Glomerular endothelial cell (primary cell): ENCODE measurements around the gene TOP2A. TPM values are rescaled to one million over a fixed set of nuclear protein-coding genes. Genes with fewer than 3 reads are reported as not detected.
A peak's percentile ranks its signal among the peaks of the same experiment; 100 is the strongest.

Source experiments
- DNase-seq: peaks from one replicate; pipeline ENCODE4 v3.0.0-alpha.2; 2011; ENCODE audit warnings: low read depth, low spot score; ENCODE audit errors: extremely low read depth
- total RNA-seq: library from RNA; depleted of rRNA; stranded (reverse); fragments of >200 nt; gene quantifications from 2 replicates; pipeline ENCODE4 v1.2.3, GENCODE V29; 2015

TOP2A gene
- total RNA-seq, 1 donor from 2014 or later = 26.8 TPM

DNA sequence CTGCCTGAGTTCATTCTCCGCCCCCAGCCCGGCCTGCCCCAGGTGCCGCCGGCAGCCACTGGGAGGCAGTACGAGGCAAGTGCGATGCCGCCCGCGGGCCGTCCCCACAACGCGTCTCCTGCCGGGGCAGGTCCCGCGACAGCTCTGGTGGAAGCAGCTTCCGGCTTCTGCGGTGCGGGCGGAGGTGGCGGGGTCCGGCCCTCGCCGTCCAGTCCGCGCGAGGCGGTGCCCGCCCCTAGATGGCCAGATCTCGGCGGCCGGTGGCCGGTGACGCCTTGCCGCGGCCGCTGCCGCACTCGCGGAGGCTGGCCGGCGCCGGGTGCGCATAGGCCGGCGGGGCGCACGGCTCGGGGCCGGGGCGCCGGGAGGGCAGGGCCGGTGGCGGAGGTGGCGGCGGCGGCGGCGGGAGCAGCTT is 55.0 kb downstream of the TOP2A start:
- DNase-seq = no peak

DNA sequence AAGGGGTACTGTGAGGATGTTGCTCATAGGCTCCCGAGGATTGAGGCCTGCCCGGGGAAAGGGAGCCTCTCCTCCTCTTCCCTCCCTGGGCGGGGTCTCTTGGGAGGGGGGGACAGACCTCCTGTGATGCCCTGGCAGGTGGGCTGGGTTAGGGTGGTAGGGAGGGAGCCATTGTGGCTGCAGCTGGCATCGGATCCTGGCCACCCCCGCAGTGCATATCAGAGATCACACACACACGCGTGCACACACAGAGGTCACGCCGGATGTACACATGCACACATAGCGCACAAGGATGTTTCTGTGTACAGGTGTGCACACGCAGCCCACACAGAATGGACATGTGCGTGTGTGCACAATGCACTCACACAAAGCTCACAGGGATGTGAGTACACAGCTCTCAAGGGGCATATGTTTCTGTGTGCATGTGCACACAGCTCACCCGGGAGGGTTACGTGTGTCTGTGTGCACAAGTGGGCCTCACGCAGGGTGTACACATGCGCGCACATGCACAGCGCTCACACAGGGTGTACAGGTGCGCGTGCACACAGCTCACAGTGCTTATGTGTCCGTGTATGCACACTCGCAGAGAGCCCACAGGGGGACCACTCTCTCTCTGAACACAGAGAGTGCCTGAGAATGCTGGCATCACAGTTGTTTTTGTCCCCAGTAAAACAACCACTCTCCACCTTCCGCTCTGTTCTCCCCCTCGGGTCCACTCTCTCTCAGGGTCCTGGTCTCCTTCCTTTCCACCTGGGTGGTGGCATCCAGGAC is 55.6 kb downstream of the TOP2A start:
- no peak for DNase-seq

DNA sequence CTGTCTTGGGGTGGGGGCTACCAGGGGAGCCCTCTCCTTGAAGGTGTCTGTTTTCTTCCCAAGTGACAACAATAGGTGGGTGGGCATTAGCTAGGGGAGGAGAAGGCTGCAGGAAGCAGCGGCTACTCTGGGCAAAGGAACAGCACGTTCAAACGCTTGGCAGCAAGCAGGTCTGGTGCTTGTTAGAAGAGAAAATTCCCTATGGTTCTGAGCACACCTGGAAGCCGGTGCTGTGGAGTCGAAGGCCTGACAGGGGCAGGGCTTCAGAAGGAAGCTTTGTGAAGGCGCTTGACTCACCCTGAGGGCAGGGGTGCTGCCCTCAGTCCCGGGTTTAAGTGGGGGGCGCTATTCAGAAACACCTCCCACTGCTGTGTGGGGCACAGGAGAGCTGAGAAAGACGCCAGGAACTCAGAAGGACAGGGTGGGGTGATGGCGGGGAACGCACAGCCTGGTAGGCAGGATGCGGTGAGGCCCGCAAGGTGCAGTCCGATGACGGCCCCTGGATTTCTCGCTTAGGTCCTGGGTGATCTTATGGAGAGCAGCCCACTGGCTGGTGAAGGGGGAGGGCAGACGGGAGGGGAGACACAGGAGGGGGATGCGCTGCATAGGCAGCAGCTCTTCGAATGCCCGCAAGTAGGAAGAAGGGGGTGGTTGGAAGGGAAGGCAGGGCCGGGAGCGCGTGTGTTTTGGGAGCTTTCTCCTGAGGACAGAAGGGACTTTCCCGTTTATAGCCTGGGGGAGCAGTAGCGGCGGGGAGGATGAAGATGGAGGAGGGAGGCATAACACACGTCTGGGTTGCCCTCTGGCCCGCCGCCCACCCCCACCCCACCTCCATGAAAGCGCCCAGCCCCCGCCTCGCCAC is 56.4 kb downstream of the TOP2A start:
- DNase-seq = no peak

DNA sequence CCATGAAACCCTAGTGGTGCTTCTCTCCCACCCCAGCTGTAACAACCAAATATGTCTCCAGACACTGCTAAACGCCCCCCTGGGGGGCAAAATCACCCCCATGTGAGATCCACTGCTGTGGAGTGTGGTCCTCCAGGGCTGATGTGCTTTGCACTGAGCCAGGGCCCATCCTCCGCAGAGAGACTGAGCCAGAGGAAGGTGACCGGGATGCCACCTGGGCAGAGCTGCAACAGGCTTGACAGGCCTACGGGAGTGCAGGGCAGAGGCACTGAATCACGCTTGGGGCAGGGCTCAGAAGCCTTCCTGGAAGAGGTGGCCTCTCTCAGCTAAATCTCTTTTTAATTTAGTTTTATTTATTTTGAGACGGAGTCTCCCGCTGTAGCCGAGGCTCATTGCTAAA is 57.6 kb downstream of the TOP2A start:
- no peak for DNase-seq

DNA sequence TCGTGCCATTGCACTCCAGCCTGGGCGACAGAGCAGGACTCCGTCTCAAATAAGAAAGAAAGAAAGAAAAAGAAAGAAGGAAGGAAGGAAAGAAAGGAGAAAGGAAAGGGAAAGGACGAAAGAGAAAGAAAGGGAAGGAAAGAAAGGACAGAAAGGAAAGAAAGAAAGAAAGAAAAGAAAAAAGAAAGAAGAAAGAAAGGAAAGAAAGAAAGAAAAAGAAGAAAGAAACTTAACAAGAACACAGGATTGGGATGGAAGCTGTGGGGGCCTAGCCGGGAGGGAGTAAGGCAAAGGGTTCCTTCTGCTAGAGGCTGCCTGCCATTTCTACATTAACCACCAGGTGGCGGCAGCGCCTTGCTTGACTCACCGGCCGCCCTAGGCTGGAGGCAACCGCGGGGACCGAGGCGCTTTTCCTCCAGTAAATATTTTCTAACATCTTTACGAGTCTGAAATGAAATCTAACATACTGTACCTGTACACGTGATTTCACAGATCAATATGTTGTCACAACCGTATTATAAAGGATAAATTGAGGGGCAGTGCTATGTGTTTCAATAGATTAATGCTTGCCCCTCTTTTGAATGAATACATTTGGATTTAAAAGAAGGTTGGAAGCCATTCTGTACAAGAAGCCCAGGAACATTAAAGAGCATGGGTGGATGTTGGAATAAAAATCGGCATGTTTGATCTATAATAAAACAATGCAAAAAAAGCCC is 59.2 kb downstream of the TOP2A start:
- peak; percentile 56 for DNase-seq

DNA sequence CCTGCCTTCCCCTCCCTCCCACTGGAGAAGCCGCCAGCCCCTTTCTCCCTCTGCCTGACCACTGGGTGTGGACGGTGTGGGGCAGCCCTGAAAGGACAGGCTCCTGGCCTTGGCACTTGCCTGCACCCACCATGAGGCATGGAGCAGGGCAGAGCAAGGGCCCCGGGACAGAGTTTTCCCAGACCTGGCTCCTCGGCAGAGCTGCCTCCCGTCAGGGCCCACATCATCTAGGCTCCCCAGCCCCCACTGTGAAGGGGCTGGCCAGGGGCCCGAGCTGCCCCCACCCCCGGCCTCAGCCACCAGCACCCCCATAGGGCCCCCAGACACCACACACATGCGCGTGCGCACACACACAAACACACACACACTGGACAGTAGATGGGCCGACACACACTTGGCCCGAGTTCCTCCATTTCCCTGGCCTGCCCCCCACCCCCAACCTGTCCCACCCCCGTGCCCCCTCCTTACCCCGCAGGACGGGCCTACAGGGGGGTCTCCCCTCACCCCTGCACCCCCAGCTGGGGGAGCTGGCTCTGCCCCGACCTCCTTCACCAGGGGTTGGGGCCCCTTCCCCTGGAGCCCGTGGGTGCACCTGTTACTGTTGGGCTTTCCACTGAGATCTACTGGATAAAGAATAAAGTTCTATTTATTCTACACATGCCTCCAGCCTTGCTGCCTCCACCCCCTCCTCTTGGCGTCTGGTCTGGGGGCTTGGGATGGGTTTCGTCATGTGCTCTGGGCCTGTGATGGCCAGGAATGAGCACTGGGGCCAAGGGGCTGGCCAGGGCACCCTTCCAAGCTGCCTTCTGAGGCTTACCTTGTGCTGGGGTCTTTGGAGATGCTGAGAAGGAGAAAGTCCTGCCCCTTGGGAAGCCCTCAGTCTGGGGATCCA is 60.5 kb downstream of the TOP2A start:
- DNase-seq = no peak

DNA sequence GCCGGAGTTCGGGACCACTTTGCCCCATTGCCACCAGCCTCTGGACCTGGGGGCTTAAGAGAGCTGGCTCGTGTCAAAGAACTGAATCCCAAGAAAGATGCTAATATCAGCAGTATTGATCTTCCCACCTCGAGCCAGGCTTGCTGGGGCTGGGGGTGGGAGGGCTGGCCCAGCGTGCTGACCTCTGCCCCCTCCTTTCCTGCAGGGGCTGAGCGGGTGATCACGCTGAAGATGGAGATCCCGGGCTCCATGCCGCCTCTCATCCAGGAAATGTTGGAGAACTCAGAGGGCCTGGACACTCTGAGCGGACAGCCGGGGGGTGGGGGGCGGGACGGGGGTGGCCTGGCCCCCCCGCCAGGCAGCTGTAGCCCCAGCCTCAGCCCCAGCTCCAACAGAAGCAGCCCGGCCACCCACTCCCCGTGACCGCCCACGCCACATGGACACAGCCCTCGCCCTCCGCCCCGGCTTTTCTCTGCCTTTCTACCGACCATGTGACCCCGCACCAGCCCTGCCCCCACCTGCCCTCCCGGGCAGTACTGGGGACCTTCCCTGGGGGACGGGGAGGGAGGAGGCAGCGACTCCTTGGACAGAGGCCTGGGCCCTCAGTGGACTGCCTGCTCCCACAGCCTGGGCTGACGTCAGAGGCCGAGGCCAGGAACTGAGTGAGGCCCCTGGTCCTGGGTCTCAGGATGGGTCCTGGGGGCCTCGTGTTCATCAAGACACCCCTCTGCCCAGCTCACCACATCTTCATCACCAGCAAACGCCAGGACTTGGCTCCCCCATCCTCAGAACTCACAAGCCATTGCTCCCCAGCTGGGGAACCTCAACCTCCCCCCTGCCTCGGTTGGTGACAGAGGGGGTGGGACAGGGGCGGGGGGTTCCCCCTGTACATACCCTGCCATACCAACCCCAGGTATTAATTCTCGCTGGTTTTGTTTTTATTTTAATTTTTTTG is 61.6 kb downstream of the TOP2A start:
- DNase-seq = no peak

DNA sequence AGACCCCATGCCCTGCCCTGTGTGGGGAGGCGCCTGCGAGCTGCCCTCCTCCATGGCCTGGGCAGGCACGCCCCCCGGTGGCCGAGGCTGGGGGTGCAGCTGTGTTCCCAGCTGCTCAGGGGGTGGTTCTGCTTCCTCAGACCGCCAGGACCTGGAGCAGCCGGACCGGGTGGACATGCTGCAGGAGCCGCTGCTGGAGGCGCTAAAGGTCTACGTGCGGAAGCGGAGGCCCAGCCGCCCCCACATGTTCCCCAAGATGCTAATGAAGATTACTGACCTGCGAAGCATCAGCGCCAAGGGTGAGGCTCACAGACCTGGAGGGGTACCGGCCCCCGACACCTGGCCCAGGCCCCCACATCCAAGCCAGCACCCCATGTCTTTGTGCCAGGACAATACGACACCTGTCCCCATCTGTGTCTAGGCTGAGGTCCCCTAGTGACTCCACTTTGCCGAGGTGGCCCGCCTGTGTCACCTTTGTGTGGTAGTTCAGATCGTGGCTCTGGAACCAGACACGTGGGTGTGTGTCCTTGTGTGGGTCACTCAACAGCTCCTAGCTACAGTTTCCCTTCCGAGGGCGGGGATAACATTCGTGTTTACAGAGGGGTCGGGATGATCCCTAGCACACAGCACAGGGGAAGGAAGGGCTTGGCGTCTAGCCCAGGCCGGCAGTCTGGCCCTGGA is 62.4 kb downstream of the TOP2A start:
- DNase-seq = no peak

DNA sequence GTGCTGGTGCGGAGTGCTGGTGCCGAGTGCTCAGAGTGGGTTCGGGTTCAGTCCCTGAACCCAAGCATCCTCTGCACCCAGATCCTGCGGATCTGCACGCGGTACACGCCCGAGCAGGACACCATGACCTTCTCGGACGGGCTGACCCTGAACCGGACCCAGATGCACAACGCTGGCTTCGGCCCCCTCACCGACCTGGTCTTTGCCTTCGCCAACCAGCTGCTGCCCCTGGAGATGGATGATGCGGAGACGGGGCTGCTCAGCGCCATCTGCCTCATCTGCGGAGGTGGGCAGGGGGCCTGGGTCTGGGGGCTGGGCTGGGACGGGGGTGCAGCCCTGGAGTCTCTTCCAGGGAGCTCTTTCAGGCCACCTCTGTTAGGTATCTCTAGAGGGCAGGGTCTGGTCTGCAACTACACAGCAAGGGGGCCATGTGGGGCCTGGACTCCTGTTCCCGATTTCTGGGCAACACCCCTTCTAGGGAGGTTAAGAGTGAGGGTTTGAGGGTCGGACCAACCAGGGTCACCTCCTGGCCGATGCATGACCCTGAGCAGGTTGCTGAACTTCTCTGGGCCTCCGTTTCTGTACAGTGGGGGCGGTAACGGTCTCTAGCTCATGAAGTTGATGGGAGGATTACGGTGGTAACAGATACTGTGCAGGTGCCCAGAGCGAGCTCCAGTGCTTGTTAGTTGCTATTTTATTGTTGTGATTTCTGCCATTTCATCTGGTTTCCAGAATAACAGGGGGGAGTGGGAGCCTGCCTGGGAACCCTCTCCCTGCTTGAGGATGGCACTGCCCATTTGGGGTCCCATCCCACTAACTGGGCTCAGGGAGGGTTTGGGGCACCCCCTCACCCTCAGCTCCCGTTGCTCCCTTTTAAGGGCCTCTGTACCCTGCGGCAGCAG is 63.2 kb downstream of the TOP2A start:
- DNase-seq = no peak

DNA sequence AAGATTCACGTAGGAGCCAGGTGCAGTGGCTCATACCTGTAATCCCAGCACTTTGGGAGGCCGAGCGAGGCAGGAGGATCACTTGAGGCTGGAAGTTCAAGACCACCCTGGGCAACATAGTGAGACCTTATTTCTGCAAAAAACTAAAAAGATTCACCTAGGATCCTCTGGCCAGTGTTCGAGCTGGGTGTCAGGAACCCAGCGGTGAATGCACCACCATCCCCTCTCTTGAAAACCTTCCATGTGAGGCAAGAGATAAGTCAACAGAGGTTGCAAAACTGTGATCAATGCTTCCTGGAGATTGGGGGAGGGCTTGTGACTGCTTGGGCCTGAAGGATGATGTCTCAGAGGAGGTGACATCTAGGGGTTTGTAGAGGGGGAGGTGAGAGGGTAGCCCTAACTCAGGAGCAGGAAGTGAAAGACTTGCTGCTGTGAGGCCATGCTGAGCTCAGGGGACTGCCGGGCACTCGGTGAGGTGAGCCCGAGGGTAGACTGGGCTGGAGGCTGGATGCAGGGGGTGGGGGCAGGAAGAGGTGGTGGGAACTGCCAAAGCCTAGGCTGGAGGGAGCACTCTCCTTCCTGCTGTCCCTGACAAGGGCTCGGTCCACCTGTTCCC is 64.8 kb downstream of the TOP2A start:
- DNase-seq = no peak

DNA sequence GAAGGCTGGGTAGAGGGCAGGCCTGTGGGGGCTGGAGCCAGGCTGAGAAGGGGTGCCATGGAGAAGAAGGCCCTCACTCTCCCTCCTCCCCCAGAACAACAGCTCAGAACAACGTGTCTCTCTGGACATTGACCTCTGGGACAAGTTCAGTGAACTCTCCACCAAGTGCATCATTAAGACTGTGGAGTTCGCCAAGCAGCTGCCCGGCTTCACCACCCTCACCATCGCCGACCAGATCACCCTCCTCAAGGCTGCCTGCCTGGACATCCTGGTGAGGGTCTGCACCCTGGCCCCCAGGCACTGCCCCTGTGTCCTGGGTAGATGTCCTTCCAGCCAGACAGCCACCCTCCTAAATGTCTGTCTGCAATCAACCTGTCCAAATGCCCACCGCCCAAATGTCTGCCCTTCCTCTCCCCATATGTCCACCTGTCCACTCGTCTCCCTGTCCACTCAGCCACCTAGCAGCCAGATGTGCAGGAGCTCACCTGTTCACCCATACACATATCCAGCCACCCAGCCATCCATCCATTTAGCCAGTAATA is 65.4 kb downstream of the TOP2A start:
- DNase-seq = no peak

DNA sequence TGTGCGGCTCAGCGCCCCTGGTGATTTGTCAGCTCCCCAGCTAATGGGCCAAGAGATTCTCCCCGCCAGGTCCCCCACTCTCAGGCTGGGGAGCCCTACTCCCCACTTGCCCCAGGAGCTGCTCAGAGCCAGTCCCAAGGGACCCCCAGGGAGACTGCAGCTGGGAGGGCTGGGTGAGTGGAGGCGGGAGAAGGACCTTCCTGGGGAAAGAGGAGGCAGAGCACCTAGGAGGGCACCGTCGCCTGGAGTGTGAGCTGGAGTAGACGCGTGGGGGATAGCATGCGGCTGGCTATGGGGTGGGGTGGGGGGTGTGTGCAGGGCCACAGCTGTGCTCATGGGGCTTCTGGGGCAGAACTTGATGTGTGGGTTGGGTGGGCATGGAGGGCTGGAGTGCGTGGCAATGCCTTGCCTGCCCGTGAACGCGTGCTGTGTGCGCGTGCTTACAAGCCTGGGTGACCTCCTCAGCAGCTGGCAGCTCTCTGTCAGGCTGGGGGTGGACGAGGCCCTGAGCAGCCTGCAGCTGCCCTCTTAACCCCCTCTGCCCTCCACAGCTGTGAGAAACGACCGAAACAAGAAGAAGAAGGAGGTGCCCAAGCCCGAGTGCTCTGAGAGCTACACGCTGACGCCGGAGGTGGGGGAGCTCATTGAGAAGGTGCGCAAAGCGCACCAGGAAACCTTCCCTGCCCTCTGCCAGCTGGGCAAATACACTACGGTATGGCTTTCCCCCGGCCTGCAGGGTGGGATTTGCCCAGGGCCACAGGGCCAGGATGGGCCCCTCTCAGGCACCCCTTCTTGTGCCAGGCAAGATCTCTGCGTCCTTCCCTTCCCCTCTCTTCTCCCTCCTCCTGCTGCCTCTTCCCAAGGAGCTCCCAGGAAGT is 66.1 kb downstream of the TOP2A start:
- no peak for DNase-seq

DNA sequence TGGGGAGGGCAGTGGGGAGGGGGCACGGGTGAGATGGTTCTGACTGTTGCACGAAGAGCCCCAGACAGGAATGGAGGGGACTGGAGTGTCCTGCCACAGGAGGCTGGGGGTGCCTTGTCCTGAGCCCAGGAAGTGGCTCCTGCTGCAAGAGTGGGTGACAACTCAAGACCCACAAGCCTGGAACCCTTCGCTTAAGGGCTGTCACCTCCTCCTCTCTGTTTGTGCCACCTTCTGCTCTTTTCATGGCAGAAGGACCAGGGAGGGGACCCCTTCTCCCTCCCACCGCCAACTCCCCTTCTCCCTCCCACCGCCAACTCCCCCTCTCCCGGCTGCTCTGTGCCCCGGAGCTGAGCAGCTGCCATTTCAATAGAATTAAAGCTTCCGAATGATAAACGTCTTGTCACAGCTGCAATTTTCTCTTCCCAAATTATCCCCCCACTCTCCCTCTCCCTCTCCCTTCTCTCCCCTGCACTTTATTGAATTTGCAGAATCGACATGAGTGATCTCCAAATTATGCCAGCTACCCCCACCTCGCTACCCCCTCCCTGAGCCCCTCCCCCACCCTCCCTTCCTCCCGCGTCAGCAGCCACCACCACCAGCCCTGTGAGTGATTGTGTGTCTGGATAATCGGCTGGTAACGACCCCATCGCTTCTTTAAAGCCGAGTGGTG is 66.9 kb downstream of the TOP2A start:
- no peak for DNase-seq

DNA sequence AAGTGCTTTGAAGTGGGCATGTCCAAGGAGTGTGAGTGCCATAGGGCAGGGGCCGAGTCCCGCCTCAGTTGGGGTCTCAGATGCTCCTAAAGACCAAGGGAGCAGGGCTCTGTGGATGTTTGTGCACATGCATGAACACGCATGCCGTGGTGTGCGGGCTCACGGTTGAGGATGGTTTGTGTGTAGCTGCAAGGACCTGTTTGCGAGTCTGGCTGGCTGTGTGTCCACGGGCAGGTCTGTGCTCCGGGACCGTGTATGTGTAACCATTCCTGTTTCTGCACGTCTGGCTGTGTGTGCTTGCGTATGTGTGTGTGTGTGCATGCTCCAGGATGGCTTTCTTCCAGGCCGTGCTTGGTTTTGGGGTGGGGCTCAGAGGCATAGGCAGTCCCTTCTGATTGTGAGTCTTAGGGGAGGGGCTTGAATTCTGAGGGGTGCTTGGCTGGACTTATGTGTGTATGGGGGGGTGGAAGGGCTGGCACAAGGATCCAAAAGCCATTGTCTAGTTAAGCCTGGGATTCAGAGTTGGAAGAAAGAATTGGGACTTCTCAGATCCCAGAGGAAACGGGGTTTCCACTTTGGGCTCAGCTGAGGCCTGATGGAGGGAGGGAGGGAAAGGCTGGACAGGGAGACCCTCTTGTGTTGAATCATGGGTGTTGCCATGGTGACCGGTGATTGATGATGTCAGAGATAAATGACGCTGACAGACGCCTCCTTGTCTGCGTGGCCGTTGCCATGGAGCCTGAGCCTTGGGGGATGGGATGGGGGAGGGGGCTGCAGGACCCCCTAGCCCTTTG is 67.6 kb downstream of the TOP2A start:
- DNase-seq = no peak

DNA sequence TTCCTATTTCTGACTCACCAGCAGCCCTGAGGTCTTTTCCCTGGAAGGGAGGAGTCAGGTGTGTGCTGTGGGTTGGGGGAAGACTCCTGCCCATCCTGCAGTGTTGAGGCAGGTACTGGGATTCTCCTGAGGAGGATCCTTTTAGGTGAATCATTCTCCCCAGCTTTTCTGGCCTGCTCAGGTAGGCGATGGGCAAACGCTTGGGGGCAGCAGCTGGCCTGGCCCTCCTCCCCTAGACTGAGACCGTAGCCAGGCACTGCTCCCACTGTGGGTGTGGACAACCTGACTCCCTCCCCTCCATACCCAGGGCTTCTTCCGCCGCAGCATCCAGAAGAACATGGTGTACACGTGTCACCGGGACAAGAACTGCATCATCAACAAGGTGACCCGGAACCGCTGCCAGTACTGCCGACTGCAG is 68.2 kb downstream of the TOP2A start:
- DNase-seq = no peak
